C1 segment of cervical spinal cord (tissue), 14 donors: ENCODE results near the gene KIAA1143.
A peak's percentile ranks its signal among the peaks of the same experiment; 100 is the strongest.

Experiments used
- DNase-seq, 14 donors: peaks; one replicate each; lab custom pipeline; 2025; lab: John Stamatoyannopoulos, UW

KIAA1143 gene

DNA sequence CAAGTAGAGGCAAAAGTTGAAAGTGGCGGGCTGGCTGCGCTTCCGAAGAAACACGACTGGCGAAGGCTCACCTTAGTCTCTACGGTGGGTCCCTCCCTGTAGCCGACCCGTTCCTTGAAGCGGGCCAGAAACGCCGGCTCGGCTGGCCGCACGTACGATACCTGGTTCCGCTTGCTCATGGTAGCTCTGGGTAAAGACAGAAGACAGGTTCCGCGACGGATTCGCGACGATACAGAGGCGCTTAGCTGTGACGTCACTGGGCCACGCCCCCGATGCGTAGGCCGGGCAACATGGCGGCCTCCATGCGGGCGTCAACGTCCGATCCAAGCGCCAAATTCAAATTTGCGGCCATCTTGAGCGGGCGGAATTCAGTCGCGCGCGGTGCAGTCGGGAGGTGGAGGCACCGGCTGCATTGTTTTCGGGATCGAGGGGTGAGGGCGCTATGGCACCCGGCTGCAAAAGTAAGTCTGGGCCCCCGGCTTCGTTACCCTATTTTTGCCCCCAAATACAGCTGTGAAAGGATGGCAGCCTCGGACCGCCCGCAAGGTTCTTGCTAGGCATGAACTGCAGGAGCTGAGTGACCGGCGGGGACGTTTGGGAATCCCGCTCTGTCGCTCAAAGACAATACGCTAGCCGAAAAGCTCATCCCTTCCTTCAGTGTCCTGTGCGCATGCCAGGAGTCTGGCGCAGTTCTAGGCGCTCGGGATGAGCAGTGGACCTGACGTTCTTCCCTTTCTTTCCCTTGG lies at the start of gene KIAA1143, which contains the start of gene KIF15:
TSS of gene KIAA1143 (minus strand) at position 196 of the 746 bp plus-strand sequence. CDS start at position 179, 17 bp downstream.
TSS of gene KIF15 (plus strand) at position 371 of the 746 bp plus-strand sequence. CDS start at position 443, 72 bp downstream.
- DNase-seq: peak; percentile 38 to 92 (median 87)

DNA sequence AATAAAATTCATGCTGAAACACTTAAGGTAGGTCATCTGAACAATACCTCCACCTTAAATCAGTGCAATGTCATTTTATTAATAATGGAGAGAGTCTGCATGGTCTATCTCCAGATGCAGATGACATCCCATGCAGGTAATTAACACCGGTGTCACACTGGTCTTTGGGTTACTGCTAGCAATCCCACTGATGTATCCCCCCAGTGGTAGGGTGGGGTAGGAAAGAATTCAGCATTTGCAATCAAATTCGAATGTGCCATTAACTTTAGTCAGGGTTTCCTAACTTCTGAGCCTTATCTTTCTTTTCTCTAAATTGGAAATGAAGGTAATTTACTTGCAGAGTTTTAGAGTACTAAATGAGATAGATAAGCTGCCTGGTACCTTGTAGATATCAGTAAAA lies 44.5 kb upstream of the KIAA1143 start:
- no peak for DNase-seq

DNA sequence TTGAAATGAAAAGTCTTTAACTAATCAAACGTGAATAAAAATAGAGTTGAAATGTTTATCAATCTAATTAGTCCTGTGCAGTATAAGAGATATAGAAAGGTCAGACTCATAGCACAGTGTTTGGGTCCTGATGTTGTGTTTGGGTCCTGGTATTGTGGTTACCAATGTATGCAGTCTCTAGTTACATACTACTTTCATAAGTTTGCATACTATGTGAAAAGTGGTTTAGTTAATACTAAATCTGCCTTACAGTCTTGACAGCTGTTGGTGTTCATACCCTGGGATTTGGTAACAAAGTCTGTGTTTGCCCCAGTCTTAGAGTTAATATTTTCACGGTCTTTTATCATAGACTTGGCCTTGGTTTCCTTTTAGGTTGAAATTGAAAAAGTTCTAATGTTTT lies 41.9 kb upstream of the KIAA1143 start:
- no peak for DNase-seq

DNA sequence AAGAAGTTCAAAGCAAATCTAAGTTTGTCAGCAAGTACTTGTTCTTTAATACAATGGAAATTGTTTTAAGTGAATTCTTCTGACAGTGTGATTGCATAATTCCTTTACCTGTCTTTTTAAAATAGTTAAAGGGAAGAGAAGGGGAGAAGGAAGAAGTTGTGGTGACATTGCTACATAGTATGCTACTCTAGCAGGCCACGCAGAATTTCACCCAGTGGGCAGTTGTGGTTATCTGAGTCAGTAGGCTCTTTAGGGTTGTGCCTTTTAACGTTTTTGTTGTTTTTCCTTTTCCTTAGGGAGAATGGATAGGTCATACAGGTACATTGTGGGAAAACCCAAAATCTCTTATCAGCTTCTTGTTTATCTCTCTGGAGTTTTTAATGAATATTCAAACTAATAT lies 40.6 kb upstream of the KIAA1143 start:
- no peak for DNase-seq

DNA sequence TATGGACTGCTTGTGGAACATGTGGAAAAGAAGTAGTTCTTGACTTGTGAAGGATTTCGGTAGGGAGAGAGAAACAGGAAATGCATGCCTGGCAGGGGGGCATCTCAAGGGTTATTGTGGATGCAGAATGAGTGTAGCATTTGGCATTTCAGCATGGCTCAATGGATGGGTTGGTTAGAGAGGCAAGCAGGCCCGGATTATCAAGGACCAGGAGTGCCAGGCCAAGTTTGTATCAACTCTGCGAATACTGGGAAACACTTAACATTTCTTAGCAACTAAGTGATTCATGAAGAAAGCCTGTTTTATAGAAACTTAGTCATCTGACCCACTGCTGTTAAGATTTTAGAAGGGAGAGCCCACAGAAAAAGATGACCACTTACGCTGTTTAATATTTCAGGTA lies 33.8 kb upstream of the KIAA1143 start:
- no peak for DNase-seq

DNA sequence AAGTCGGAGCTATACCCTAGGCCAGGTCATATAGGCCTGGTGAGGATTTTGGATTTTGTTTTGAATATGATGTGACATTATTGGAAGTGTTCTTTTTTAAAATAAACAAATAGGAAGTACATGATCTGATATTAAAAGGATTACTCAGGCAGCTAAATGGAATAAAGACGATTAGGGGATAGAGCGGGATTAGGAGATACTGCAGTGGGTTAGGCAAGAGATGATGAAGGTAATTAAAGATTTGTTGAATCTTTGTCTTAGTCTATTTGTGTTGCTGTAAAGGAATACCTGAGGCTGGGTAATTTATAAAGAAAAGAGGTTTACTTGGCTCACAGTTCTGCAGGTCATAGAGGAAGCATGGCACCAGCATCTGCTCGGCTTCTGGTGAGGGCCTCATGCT lies 21.5 kb upstream of the KIAA1143 start:
- DNase-seq: no peak

DNA sequence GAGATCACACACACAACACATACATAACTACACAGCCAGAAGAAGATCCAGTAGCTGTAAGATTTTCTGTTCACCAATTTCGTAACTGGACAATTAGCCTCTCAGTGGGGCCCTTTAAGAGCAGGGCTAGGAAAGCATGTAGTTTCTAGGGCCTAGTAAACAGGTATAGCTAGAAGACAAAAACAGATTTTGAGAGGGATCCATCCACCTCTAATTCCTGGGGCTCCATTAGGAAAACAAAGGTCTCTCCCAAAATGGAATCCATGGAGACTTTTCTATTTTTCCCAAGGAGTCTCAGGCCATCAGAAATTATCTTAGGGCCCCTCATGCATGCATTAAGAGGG lies 10.7 kb upstream of the KIAA1143 start:
- DNase-seq: no peak

- DNase-seq: no peak
These were observed 10.1 kb upstream of the KIAA1143 start for GRCh38 chr3:44771424-44772098.

DNA sequence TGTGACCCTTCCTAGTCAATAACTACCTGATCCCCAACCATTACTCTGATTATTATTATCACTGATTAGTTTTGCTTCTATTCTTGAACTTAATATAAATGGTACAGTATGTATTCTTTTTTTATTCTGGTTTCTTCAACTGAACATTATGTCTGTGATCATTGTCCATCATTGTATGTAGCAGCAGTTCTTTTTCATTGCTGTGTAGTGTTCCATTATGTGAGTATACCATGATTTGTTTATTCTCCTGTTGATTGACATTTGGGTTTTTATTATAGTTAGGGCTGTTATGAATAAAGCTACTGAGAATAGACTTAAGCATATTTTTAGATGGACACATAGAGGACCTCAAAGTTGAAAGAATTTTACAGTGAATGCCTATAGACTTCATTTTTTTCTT lies 2.8 kb upstream of the KIAA1143 start:
- DNase-seq: no peak

- no peak for DNase-seq
These were observed 1.3 kb upstream of the KIAA1143 start for GRCh38 chr3:44762690-44763089.

- no peak for DNase-seq
These were observed 805 bp upstream of the KIAA1143 start for GRCh38 chr3:44762170-44762677.

DNA sequence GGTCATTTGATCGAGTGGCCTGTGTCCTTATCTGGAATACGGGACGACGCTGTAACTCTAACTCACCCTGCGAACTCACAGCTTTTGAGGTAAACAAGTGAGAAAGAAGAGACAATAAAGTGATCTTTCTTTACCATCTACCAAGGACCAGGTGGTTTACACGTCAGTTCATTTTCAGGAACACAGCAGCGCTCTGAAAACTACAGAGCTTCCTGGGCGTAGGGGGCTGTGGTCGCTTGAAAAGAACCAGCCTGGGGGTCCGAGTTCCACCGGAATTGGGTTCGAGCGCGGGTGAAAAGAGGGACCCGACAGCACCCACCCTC lies 357 bp downstream of the KIAA1143 start:
- DNase-seq: no peak

- DNase-seq: no peak
These were observed 26.7 kb downstream of the KIAA1143 start for GRCh38 chr3:44734646-44735168.

GRCh38 chr3:44729384-44729910 lies 32.0 kb downstream of the KIAA1143 start, which contains the start of gene ZNF501:
ZNF501 (plus strand) TSS chr3:44729635; CDS start chr3:44734422, 4,787 bp downstream.
- peak; percentile 28 to 88 (median 77) for DNase-seq

GRCh38 chr3:44722103-44722401 lies 39.4 kb downstream of the KIAA1143 start:
- DNase-seq: no peak

- no peak for DNase-seq
These were observed 40.0 kb downstream of the KIAA1143 start for GRCh38 chr3:44721231-44722102.

- peak; percentile 9 to 89 (median 82) for DNase-seq
These were observed 48.9 kb downstream of the KIAA1143 start, which contains the start of gene ZNF502 for GRCh38 chr3:44712455-44713075. ZNF502 (plus strand) TSS chr3:44712660; CDS start chr3:44720262, 7,602 bp downstream.
